ENCODE data around the gene ATF6.
"Not testable (repeated sequence)": the region's sequence is repeated elsewhere in the genome, so short reads cannot be mapped to it uniquely, and the experiment has no call there.

The ATF6 gene

GRCh38 chr1:161766102-161766981 is at the start of gene ATF6:
Gene ATF6, plus strand, starts transcription at chr1:161766320. Its CDS starts 41 bp downstream, at chr1:161766361.
- peak; percentile 91 for DNase-seq

GRCh38 chr1:161718559-161719324 is 47.4 kb upstream of the ATF6 start:
- peak; percentile 1 for DNase-seq

GRCh38 chr1:161719325-161719611 is 46.9 kb upstream of the ATF6 start:
- DNase-seq = no peak

- no peak for DNase-seq
Measured at GRCh38 chr1:161720422-161720821, 45.7 kb upstream of the ATF6 start.

GRCh38 chr1:161720956-161721737 is 45.0 kb upstream of the ATF6 start, which contains the start of gene FCRLB:
Gene FCRLB, plus strand, starts transcription at chr1:161721544. Its CDS starts 1,129 bp downstream, at chr1:161722673.
- no peak for DNase-seq

GRCh38 chr1:161721738-161722343 is 44.3 kb upstream of the ATF6 start:
- no peak for DNase-seq

GRCh38 chr1:161722406-161722805 is 43.7 kb upstream of the ATF6 start:
- DNase-seq = no peak

- DNase-seq = no peak
Measured at GRCh38 chr1:161723459-161724141, 42.5 kb upstream of the ATF6 start.

- not testable (repeated sequence) for DNase-seq
Measured at GRCh38 chr1:161725258-161725907, 40.7 kb upstream of the ATF6 start.

GRCh38 chr1:161725908-161726472 is 40.1 kb upstream of the ATF6 start:
- peak; percentile 5 for DNase-seq

GRCh38 chr1:161726473-161727255 is 39.5 kb upstream of the ATF6 start:
- peak; percentile 55 for DNase-seq

GRCh38 chr1:161727256-161727924 is 38.7 kb upstream of the ATF6 start:
- DNase-seq = no peak

- DNase-seq = no peak
Measured at GRCh38 chr1:161728376-161729226, 37.5 kb upstream of the ATF6 start.

- no peak for DNase-seq
Measured at GRCh38 chr1:161730050-161730564, 36.0 kb upstream of the ATF6 start.

- no peak for DNase-seq
Measured at GRCh38 chr1:161731241-161731640, 34.9 kb upstream of the ATF6 start.

- DNase-seq = no peak
Measured at GRCh38 chr1:161731981-161732718, 34.0 kb upstream of the ATF6 start.

GRCh38 chr1:161733526-161733925 is 32.6 kb upstream of the ATF6 start:
- no peak for DNase-seq

- DNase-seq = no peak
Measured at GRCh38 chr1:161735837-161736236, 30.3 kb upstream of the ATF6 start.
